ENCODE results near the gene DIP2C. TPM values are rescaled to one million over a fixed set of nuclear protein-coding genes. Genes with fewer than 3 reads are reported as not detected.

The DIP2C gene
- total RNA-seq, 1 donor from 2014 or later = 10.1 TPM

DNA sequence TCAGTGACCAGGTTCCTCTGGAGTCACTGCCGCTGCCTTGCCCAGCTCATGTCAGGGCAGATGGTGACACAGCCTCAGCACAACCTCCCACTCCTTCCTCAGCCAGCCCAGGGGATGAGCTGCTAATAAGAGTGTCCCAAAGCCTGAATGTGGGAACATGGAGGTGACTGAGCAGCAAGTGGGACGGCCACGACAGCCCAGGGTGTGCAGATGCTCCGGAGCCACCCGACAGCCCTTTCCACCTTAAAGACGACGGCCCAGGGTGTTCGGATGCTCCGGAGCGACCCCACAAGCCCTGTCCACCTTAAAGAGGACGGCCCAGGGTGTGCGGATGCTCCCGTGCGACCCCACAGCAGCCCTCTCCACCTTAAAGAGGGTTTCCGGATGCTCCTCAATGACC, 89.2 kb downstream of the DIP2C start:
- H3K27ac Mint-ChIP-seq = no peak overlapping the region
- Histone ChIP-seq H3K9me3 (ENCODE audit: low read depth) (no peaks in the 10 kb centered on the region), H3K9ac (no peak overlapping the region), H2AFZ (replicated peaks) (no peak overlapping the region), H3K4me3 (no peak overlapping the region), H3K27ac (no peak overlapping the region), H3K27me3 (no peaks in the 10 kb centered on the region), H3K79me2 (ENCODE audit: low read depth) (peaks cover 79% of the 10 kb centered on the region), H3K4me2 (no peak overlapping the region), H3K36me3 (no peaks in the 10 kb centered on the region), H4K20me1 (ENCODE audit: low read depth) (peaks cover 85% of the 10 kb centered on the region), H3K4me1 (peaks cover 34% of the 10 kb centered on the region), H3F3A (ENCODE audit: low read depth) (no peaks in the 10 kb centered on the region)
- H3K4me1 Mint-ChIP-seq = peaks cover 43% of the 10 kb centered on the region
- no peak for TF ChIP-seq EZH2 (IDR thresholded peaks at IDR 0.05)
- TF ChIP-seq, protein P1, sequence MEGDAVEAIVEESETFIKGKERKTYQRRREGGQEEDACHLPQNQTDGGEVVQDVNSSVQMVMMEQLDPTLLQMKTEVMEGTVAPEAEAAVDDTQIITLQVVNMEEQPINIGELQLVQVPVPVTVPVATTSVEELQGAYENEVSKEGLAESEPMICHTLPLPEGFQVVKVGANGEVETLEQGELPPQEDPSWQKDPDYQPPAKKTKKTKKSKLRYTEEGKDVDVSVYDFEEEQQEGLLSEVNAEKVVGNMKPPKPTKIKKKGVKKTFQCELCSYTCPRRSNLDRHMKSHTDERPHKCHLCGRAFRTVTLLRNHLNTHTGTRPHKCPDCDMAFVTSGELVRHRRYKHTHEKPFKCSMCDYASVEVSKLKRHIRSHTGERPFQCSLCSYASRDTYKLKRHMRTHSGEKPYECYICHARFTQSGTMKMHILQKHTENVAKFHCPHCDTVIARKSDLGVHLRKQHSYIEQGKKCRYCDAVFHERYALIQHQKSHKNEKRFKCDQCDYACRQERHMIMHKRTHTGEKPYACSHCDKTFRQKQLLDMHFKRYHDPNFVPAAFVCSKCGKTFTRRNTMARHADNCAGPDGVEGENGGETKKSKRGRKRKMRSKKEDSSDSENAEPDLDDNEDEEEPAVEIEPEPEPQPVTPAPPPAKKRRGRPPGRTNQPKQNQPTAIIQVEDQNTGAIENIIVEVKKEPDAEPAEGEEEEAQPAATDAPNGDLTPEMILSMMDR (IDR thresholded peaks at IDR 0.05) = no peak
- TF ChIP-seq EZH2phosphoT487 (IDR thresholded peaks at IDR 0.05) = no peak
- H3K9me3 Mint-ChIP-seq = no peaks in the 10 kb centered on the region
- DNase-seq (ENCODE audit: low spot score) = no peak
- H3K4me3 Mint-ChIP-seq = no peak overlapping the region
- H3K27me3 Mint-ChIP-seq (ENCODE audit: insufficient read depth, low read depth) = no peaks in the 10 kb centered on the region
- peaks cover 11% of the 10 kb centered on the region for H3K36me3 Mint-ChIP-seq

DNA sequence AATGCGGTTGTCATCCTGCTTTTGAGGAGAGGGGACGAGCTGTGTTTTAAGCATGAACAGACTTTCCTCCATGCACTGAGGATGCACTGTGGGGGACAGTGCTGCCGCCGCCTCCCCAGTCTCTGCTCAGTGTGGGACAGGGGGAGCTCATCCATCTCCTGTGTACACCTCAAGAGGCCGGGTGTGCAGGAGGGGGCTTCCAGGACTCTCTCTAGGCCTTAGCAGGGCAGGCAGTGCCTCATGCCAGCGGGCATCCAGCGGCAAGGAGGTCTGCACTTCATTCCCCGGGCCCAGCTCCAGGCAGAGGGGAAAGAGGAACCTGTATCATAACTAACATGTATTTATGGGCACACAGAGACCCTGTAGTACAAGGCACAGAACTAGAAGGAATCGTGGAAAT, 89.7 kb downstream of the DIP2C start:
- Histone ChIP-seq H3K27me3 (no peaks in the 10 kb centered on the region), H4K20me1 (ENCODE audit: low read depth) (peaks cover 83% of the 10 kb centered on the region), H3K9me3 (ENCODE audit: low read depth) (no peaks in the 10 kb centered on the region), H3K9ac (no peak overlapping the region), H3K4me2 (no peak overlapping the region), H3K4me3 (no peak overlapping the region), H2AFZ (replicated peaks) (no peak overlapping the region), H3K27ac (no peak overlapping the region), H3F3A (ENCODE audit: low read depth) (no peaks in the 10 kb centered on the region), H3K4me1 (peaks cover 34% of the 10 kb centered on the region), H3K79me2 (ENCODE audit: low read depth) (peaks cover 84% of the 10 kb centered on the region), H3K36me3 (no peaks in the 10 kb centered on the region)
- Mint-ChIP-seq H3K36me3 (peaks cover 10% of the 10 kb centered on the region), H3K27me3 (ENCODE audit: insufficient read depth, low read depth) (no peaks in the 10 kb centered on the region), H3K9me3 (no peaks in the 10 kb centered on the region), H3K4me3 (no peak overlapping the region), H3K4me1 (peaks cover 39% of the 10 kb centered on the region), H3K27ac (no peak overlapping the region)
- TF ChIP-seq EZH2phosphoT487 (IDR thresholded peaks at IDR 0.05) (no peak), EZH2 (IDR thresholded peaks at IDR 0.05) (no peak)
- TF ChIP-seq, protein P1 (IDR thresholded peaks at IDR 0.05) = no peak
- DNase-seq (ENCODE audit: low spot score) = no peak

DNA sequence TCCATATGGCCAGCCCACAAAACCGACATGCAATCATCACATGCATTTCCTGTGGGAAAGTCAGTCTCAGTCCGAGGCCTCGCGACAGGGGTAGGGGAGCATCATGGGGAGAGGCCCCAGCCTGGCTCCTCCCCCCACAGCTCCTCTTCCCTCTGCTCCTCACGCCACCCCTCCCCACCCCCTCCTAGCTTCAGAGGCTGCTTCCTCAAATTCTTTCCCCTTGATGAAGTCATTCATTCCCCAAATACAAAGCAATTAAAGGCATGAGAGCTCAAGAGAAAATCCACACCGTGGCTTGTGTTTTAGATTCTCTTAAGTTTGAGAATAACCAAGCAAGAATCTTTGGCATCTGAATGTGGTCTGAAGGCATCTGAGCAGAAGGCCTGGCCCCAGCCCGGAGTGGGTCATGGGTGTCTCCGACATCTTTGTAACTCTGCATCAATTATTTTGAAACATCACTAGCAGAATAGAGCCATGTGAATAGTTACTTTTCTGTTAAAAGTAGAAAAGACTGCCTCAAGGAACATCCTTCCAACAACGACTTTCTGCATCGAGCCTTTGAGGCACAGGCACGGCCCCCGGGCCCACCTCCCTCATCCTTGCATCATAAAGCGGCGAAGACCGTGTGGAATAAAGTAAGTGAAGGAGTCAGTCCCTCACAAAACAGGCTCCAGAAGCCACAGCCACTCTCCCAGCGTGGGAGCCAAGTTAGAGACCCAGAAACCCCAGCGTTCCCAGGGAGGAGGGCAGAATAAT, 90.9 kb downstream of the DIP2C start:
- Histone ChIP-seq H3K4me3 (no peak overlapping the region), H3K9me3 (ENCODE audit: low read depth) (no peaks in the 10 kb centered on the region), H3K4me2 (no peak overlapping the region), H2AFZ (replicated peaks) (no peak overlapping the region), H3K9ac (no peak overlapping the region), H3K27ac (peak overlapping the region; percentile 23), H4K20me1 (ENCODE audit: low read depth) (peaks cover 71% of the 10 kb centered on the region), H3K27me3 (no peaks in the 10 kb centered on the region), H3K4me1 (peaks cover 28% of the 10 kb centered on the region), H3K36me3 (no peaks in the 10 kb centered on the region), H3K79me2 (ENCODE audit: low read depth) (peaks cover 75% of the 10 kb centered on the region), H3F3A (ENCODE audit: low read depth) (no peaks in the 10 kb centered on the region)
- Mint-ChIP-seq H3K9me3 (peaks cover 2% of the 10 kb centered on the region), H3K36me3 (peaks cover 12% of the 10 kb centered on the region), H3K27ac (peak overlapping the region; percentile 72), H3K4me1 (peaks cover 31% of the 10 kb centered on the region), H3K4me3 (no peak overlapping the region), H3K27me3 (ENCODE audit: insufficient read depth, low read depth) (no peaks in the 10 kb centered on the region)
- TF ChIP-seq, protein P1 (IDR thresholded peaks at IDR 0.05) = no peak
- TF ChIP-seq EZH2 (IDR thresholded peaks at IDR 0.05) (no peak), EZH2phosphoT487 (IDR thresholded peaks at IDR 0.05) (no peak)
- DNase-seq (ENCODE audit: low spot score) = peak; percentile 55

All from neural progenitor cell (in vitro differentiated cells).